Activated CD4-positive, alpha-beta T cell treated with anti-CD3 and anti-CD28 coated beads, Interleukin-2, amount 10 ng/mL, durations not matched to agents 7 days and 5 days (primary cell): ENCODE results near the gene ZBTB22. TPM values are rescaled to one million over a fixed set of nuclear protein-coding genes. Genes with fewer than 3 reads are reported as not detected.
"Not testable (repeated sequence)": the region's sequence is repeated elsewhere in the genome, so short reads cannot be mapped to it uniquely, and the experiment has no call there.

ENCODE experiments used
- CTCF ChIA-PET: fragments of 350-600 bp; sonication (Branson Sonifier 250); formaldehyde crosslinking; loops from one replicate; lab custom pipeline; 2021; ENCODE audit warnings: antibody characterized with exemption; lab: Charles Lee
- POLR2A ChIA-PET: fragments of 350-600 bp; sonication (Branson Sonifier 250); formaldehyde crosslinking; loops from one replicate; lab custom pipeline; 2021; ENCODE audit warnings: antibody characterized with exemption; lab: Charles Lee
- DNase-seq: peaks from one replicate; pipeline ENCODE4 v3.0.0-alpha.2; 2020
- H3K27ac Mint-ChIP-seq: one replicate; pipeline ENCODE4 v1.8.0; 2021; ENCODE audit warnings: mild to moderate bottlenecking, moderate library complexity, mixed read lengths
- H3K27me3 Mint-ChIP-seq: one replicate; pipeline ENCODE4 v1.8.0; 2021; ENCODE audit warnings: mixed read lengths
- H3K36me3 Mint-ChIP-seq: one replicate; pipeline ENCODE4 v1.8.0; 2021; ENCODE audit warnings: low read depth, mixed read lengths
- H3K4me1 Mint-ChIP-seq: one replicate; pipeline ENCODE4 v1.8.0; 2021; ENCODE audit warnings: mixed read lengths
- H3K4me3 Mint-ChIP-seq: one replicate; pipeline ENCODE4 v1.8.0; 2021; ENCODE audit warnings: mild to moderate bottlenecking, moderate library complexity, mixed read lengths
- H3K9me3 Mint-ChIP-seq: one replicate; pipeline ENCODE4 v1.8.0; 2021; ENCODE audit warnings: mixed read lengths
- total RNA-seq, 2 experiments: library from RNA; stranded (reverse); gene quantifications; one replicate each; pipeline ENCODE4 v1.2.3, GENCODE V29; 2021

The ZBTB22 gene
- total RNA-seq, 2 experiments from 2014 or later: 15.8 to 16.9 TPM

GRCh38 chr6:33280539-33280938 is 37.0 kb downstream of the ZBTB22 start:
- ChIA-PET CTCF (interaction anchor here (1.1 kb wide), 1 partner anchor 9 kb away, joined by 5 read pairs; the partner anchor contains the start of genes PFDN6 and WDR46), POLR2A (no interaction called here)
- DNase-seq: no peak
- H3K36me3 Mint-ChIP-seq: peaks cover 41% of the 10 kb centered on the region
- H3K27ac Mint-ChIP-seq: peak overlapping the region; percentile 46
- no peak overlapping the region for H3K4me3 Mint-ChIP-seq
- H3K4me1 Mint-ChIP-seq: peaks cover 40% of the 10 kb centered on the region
- H3K9me3 Mint-ChIP-seq: no peaks in the 10 kb centered on the region
- H3K27me3 Mint-ChIP-seq: no peaks in the 10 kb centered on the region

- POLR2A ChIA-PET: no interaction called here
- Mint-ChIP-seq H3K4me3 (no peak overlapping the region), H3K27ac (peak overlapping the region; percentile 46), H3K27me3 (no peaks in the 10 kb centered on the region), H3K36me3 (peaks cover 46% of the 10 kb centered on the region), H3K4me1 (peaks cover 45% of the 10 kb centered on the region), H3K9me3 (no peaks in the 10 kb centered on the region)
- CTCF ChIA-PET: interaction anchor here (0.6 kb wide), 1 partner anchor 78 kb away, joined by 3 read pairs; no protein-coding TSS in a partner anchor
- no peak for DNase-seq
Observed at GRCh38 chr6:33279971-33280511, 37.5 kb downstream of the ZBTB22 start.

- Mint-ChIP-seq H3K27me3 (no peaks in the 10 kb centered on the region), H3K4me3 (no peak overlapping the region), H3K36me3 (peaks cover 51% of the 10 kb centered on the region), H3K9me3 (no peaks in the 10 kb centered on the region), H3K27ac (no peak overlapping the region), H3K4me1 (peaks cover 52% of the 10 kb centered on the region)
- no peak for DNase-seq
- POLR2A ChIA-PET: no interaction called here
- CTCF ChIA-PET: interaction anchor here (0.6 to 2.6 kb wide), 3 partner anchors 9 to 79 kb away, joined by 3 to 19 read pairs (median 3); partner anchors contain the start of genes PFDN6 and WDR46
Observed at GRCh38 chr6:33279257-33279695, 38.3 kb downstream of the ZBTB22 start.

GRCh38 chr6:33278810-33279209 is 38.7 kb downstream of the ZBTB22 start:
- peaks cover 54% of the 10 kb centered on the region for H3K4me1 Mint-ChIP-seq
- ChIA-PET CTCF (interaction anchor here (0.6 to 2.6 kb wide), 4 partner anchors 9 to 112 kb away, joined by 3 to 19 read pairs (median 6); partner anchors contain the start of genes PFDN6, RGL2 and WDR46), POLR2A (no interaction called here)
- no peaks in the 10 kb centered on the region for H3K9me3 Mint-ChIP-seq
- no peak for DNase-seq
- peak overlapping the region; percentile 95 for H3K4me3 Mint-ChIP-seq
- H3K27me3 Mint-ChIP-seq: no peaks in the 10 kb centered on the region
- peak overlapping the region; percentile 97 for H3K27ac Mint-ChIP-seq
- peaks cover 53% of the 10 kb centered on the region for H3K36me3 Mint-ChIP-seq

GRCh38 chr6:33278392-33278741 is 39.2 kb downstream of the ZBTB22 start:
- peak overlapping the region; percentile 97 for H3K27ac Mint-ChIP-seq
- H3K4me3 Mint-ChIP-seq: peak overlapping the region; percentile 95
- no peaks in the 10 kb centered on the region for H3K27me3 Mint-ChIP-seq
- H3K9me3 Mint-ChIP-seq: no peaks in the 10 kb centered on the region
- H3K4me1 Mint-ChIP-seq: peaks cover 58% of the 10 kb centered on the region
- ChIA-PET CTCF (interaction anchor here (0.7 to 2.6 kb wide), 7 partner anchors 10 to 113 kb away, joined by 3 to 19 read pairs (median 11); partner anchors contain the start of genes PFDN6, RGL2 and WDR46), POLR2A (no interaction called here)
- peaks cover 57% of the 10 kb centered on the region for H3K36me3 Mint-ChIP-seq
- DNase-seq: no peak

GRCh38 chr6:33277663-33278391 is 39.7 kb downstream of the ZBTB22 start:
- peaks cover 61% of the 10 kb centered on the region for H3K36me3 Mint-ChIP-seq
- peak; percentile 46 for DNase-seq
- no peaks in the 10 kb centered on the region for H3K27me3 Mint-ChIP-seq
- ChIA-PET POLR2A (interaction anchor here (1.0 to 1.5 kb wide), 4 partner anchors 11 to 29 kb away, joined by 3 to 11 read pairs (median 6); partner anchors contain the start of genes PFDN6, RGL2 and WDR46), CTCF (interaction anchor here (0.6 to 2.6 kb wide), 16 partner anchors 10 to 439 kb away, joined by 3 to 19 read pairs (median 5); partner anchors contain the start of genes PFDN6, RGL2, TAP2 and WDR46)
- peaks cover 64% of the 10 kb centered on the region for H3K4me1 Mint-ChIP-seq
- H3K27ac Mint-ChIP-seq: peak overlapping the region; percentile 97
- peak overlapping the region; percentile 95 for H3K4me3 Mint-ChIP-seq
- H3K9me3 Mint-ChIP-seq: no peaks in the 10 kb centered on the region

GRCh38 chr6:33276864-33277662 is 40.5 kb downstream of the ZBTB22 start, which contains the start of gene B3GALT4:
TSS of gene B3GALT4 (plus strand) at chr6:33277123. CDS start at chr6:33277420, 297 bp downstream.
- ChIA-PET POLR2A (interaction anchor here (0.6 to 1.5 kb wide), 5 partner anchors 12 to 68 kb away, joined by 3 to 11 read pairs (median 4); partner anchors contain the start of genes PFDN6, RGL2 and WDR46), CTCF (interaction anchor here (0.6 to 2.6 kb wide), 18 partner anchors 11 to 438 kb away, joined by 3 to 19 read pairs (median 5); partner anchors contain the start of genes PFDN6, RGL2, TAP2 and WDR46)
- DNase-seq: peak; percentile 79
- H3K36me3 Mint-ChIP-seq: peaks cover 61% of the 10 kb centered on the region
- peak within 1 kb of the TSS; percentile 95 for H3K4me3 Mint-ChIP-seq
- H3K9me3 Mint-ChIP-seq: no peaks in the 10 kb centered on the region
- peak within 1 kb of the TSS; percentile 97 for H3K27ac Mint-ChIP-seq
- peaks cover 69% of the 10 kb centered on the region for H3K4me1 Mint-ChIP-seq
- H3K27me3 Mint-ChIP-seq: no peaks in the 10 kb centered on the region

GRCh38 chr6:33276581-33276863 is 41.0 kb downstream of the ZBTB22 start:
- Mint-ChIP-seq H3K36me3 (peaks cover 61% of the 10 kb centered on the region), H3K4me1 (peaks cover 69% of the 10 kb centered on the region), H3K27ac (peak overlapping the region; percentile 91), H3K9me3 (no peaks in the 10 kb centered on the region), H3K4me3 (peak overlapping the region; percentile 95), H3K27me3 (no peaks in the 10 kb centered on the region)
- no peak for DNase-seq
- CTCF ChIA-PET: interaction anchor here (0.8 to 2.6 kb wide), 13 partner anchors 12 to 438 kb away, joined by 3 to 19 read pairs (median 5); partner anchors contain the start of genes PFDN6, RGL2, TAP2 and WDR46
- POLR2A ChIA-PET: interaction anchor here (1.3 to 1.5 kb wide), 2 partner anchors 12 to 23 kb away, joined by 8 to 11 read pairs; partner anchors contain the start of genes PFDN6, RGL2 and WDR46

- ChIA-PET POLR2A (interaction anchor here (1.5 kb wide), 1 partner anchor 23 kb away, joined by 8 read pairs; the partner anchor contains the start of gene RGL2), CTCF (interaction anchor here (0.6 to 2.5 kb wide), 10 partner anchors 15 to 95 kb away, joined by 3 to 18 read pairs (median 4); no protein-coding TSS in a partner anchor)
- Mint-ChIP-seq H3K4me1 (peaks cover 69% of the 10 kb centered on the region), H3K36me3 (peaks cover 57% of the 10 kb centered on the region), H3K27ac (peak overlapping the region; percentile 91), H3K4me3 (peak overlapping the region; percentile 95)
- H3K27me3 Mint-ChIP-seq, H3K9me3 Mint-ChIP-seq, DNase-seq: not testable (repeated sequence)
Observed at GRCh38 chr6:33275795-33276580, 41.6 kb downstream of the ZBTB22 start.

GRCh38 chr6:33273924-33274902 is 43.3 kb downstream of the ZBTB22 start:
- Mint-ChIP-seq H3K27me3 (no peaks in the 10 kb centered on the region), H3K36me3 (peaks cover 55% of the 10 kb centered on the region), H3K9me3 (no peaks in the 10 kb centered on the region), H3K27ac (peak overlapping the region; percentile 77), H3K4me3 (peak overlapping the region; percentile 95), H3K4me1 (peaks cover 73% of the 10 kb centered on the region)
- DNase-seq: no peak
- ChIA-PET CTCF (interaction anchor here (1.2 to 1.3 kb wide), 2 partner anchors 15 to 25 kb away, joined by 3 read pairs; partner anchors contain the start of genes PFDN6 and WDR46), POLR2A (no interaction called here)
